Right lobe of liver (tissue), 6 donors: ENCODE measurements around the gene HECTD4. TPM values are rescaled to one million over a fixed set of nuclear protein-coding genes. Genes with fewer than 3 reads are reported as not detected.

Source experiments
- ATAC-seq, 4 donors: fragments of 200-7000 bp; cut with Tn5 transposase; one replicate each; pipeline ENCODE4 v1.9.1; 2020; ENCODE audit warnings: mild to moderate bottlenecking in 4 of 4, moderate library complexity in 4 of 4
- DNase-seq, 3 donors: peaks; one replicate each; pipeline ENCODE4 v3.0.0-alpha.2; 2020
- H3K27ac ChIP-seq, 3 donors: fragments of 200-600 bp; one replicate each; pipeline ENCODE4 v1.8.0; 2022
- H3K27me3 ChIP-seq, 2 donors: fragments of 200-600 bp; one replicate each; pipeline ENCODE4 v1.8.0; 2022
- H3K36me3 ChIP-seq, 4 donors: fragments of 200-600 bp; sonication (generic) in 1 of 4; one replicate each; pipeline versions ENCODE4 v1.5.1 to v1.8.0; 2017 to 2022; ENCODE audit warnings: control low read depth in 1 of 4
- H3K4me1 ChIP-seq, 4 donors: fragments of 200-600 bp; sonication (generic) in 1 of 4; one replicate each; pipeline versions ENCODE4 v1.5.1 to v1.8.0; 2017 to 2022; ENCODE audit warnings: control low read depth in 1 of 4
- H3K4me3 ChIP-seq, 3 donors: fragments of 200-600 bp; one replicate each; pipeline ENCODE4 v1.8.0; 2022
- H3K9me3 ChIP-seq, 4 donors: fragments of 200-600 bp; sonication (generic) in 1 of 4; one replicate each; pipeline versions ENCODE4 v1.5.1 to v1.8.0; 2017 to 2022; ENCODE audit warnings: control low read depth in 1 of 4
- CTCF ChIP-seq, 4 donors: fragments of 200-600 bp in 3 of 4; fragments of 450-650 bp in 1 of 4; IDR thresholded peaks; one replicate each; pipeline versions ENCODE4 v1.5.1 to v1.8.0; 2016 to 2022; ENCODE audit warnings: antibody characterized with exemption in 4 of 4, mild to moderate bottlenecking in 2 of 4
- POLR2A ChIP-seq: fragments of 450-650 bp; IDR thresholded peaks from one replicate; pipeline ENCODE4 v1.6.1; 2017; ENCODE audit warnings: antibody characterized with exemption, mild to moderate bottlenecking
- WGBS: methylation state at CpG from one replicate; pipeline ENCODE4 v1.1.6; 2018; ENCODE audit warnings: low coverage, low lambda C conversion rate; ENCODE audit not compliant: insufficient coverage; ENCODE audit errors: missing lambda C conversion rate; 5-methylcytosine and 5-hydroxymethylcytosine counted together
- intact Hi-C, 2 donors: fragments of 100-400 bp; cut with DNase I; formaldehyde crosslinking; loops; one replicate each; pipeline versions ENCODE4 v1.11.2 to v1.14.1; 2022
- total RNA-seq, 6 experiments: library from RNA; depleted of rRNA in 2 of 6; stranded (reverse); fragments of >200 nt in 2 of 6; fragmentation: NEBNext Ultra II Directional in 3 of 6; extraction: Animal tissue kit (Norgen Biotek cat#: 25700) in 3 of 6; gene quantifications; one replicate each; pipeline versions ENCODE4 v1.1.0 to v1.2.4, GENCODE V29; 2016 to 2023
- donor health status: DM: no; HTN: yes; CAD: no.
- donor health status: DM: no; HTN: no; CAD: no.
- donor health status: DM: no; HTN: no; CAD: no.
- donor health status: DM: no; HTN: yes; CAD: no.
- donor health status: DM: no; HTN: yes; CAD: no.

The HECTD4 gene
- total RNA-seq, 6 experiments from 2014 or later, result 12.6 to 24.4 (median 19.3) TPM

GRCh38 chr12:112297188-112297587 is 85.0 kb downstream of the HECTD4 start:
- ATAC-seq (no peak), DNase-seq (no peak)
- TF ChIP-seq POLR2A, result no peak
- TF ChIP-seq CTCF (IDR thresholded peaks at IDR 0.05), result no peak
- intact Hi-C loops, result no loop called here
- Histone ChIP-seq H3K27me3 (no peaks in the 10 kb centered on the region), H3K4me3 (no peak overlapping the region), H3K4me1 (no peaks in the 10 kb centered on the region), H3K9me3 (no peaks in the 10 kb centered on the region), H3K36me3 (no peaks in the 10 kb centered on the region), H3K27ac (no peak overlapping the region)

- Histone ChIP-seq H3K27ac (no peak overlapping the region), H3K36me3 (no peaks in the 10 kb centered on the region), H3K4me3 (no peak overlapping the region), H3K9me3 (no peaks in the 10 kb centered on the region), H3K4me1 (no peaks in the 10 kb centered on the region), H3K27me3 (no peaks in the 10 kb centered on the region)
- DNase-seq (no peak), ATAC-seq (no peak)
- TF ChIP-seq POLR2A, result no peak
- no peak for TF ChIP-seq CTCF (IDR thresholded peaks at IDR 0.05)
- WGBS, result 95% methylated on average over 3 of the region's 3 CpGs
- intact Hi-C loops, result no loop called here
Observed at GRCh38 chr12:112296183-112296582, 86.0 kb downstream of the HECTD4 start.

GRCh38 chr12:112294793-112295192 is 87.4 kb downstream of the HECTD4 start:
- ATAC-seq, result no peak
- Histone ChIP-seq H3K27ac (no peak overlapping the region), H3K36me3 (no peaks in the 10 kb centered on the region), H3K4me1 (no peaks in the 10 kb centered on the region), H3K27me3 (no peaks in the 10 kb centered on the region), H3K4me3 (no peak overlapping the region), H3K9me3 (no peaks in the 10 kb centered on the region)
- intact Hi-C loops, result no loop called here
- 94% methylated on average over 8 of the region's 9 CpGs for WGBS
- DNase-seq, result no peak
- TF ChIP-seq CTCF (IDR thresholded peaks at IDR 0.05) (peak in 1 of 4 donors; percentile 20), POLR2A (no peak)

GRCh38 chr12:112288638-112289037 is 93.6 kb downstream of the HECTD4 start:
- no peak for TF ChIP-seq POLR2A
- no peak for TF ChIP-seq CTCF (IDR thresholded peaks at IDR 0.05)
- Histone ChIP-seq H3K4me1 (peaks cover 0 to 21% (median 11%) of the 10 kb centered on the region in 4 donors), H3K27me3 (no peaks in the 10 kb centered on the region), H3K4me3 (no peak overlapping the region), H3K9me3 (peaks cover 0 to 7% (median 0%) of the 10 kb centered on the region in 4 donors), H3K36me3 (no peaks in the 10 kb centered on the region), H3K27ac (no peak overlapping the region)
- WGBS, result no CpG with 5 or more reads among the region's 1 CpG
- DNase-seq, result no peak
- intact Hi-C loops, result no loop called here
- ATAC-seq, result no peak
